Vagina (tissue), 2 donors: ENCODE data around the gene CSH2. TPM values are rescaled to one million over a fixed set of nuclear protein-coding genes. Genes with fewer than 3 reads are reported as not detected.

Experiments
- DNase-seq, 2 donors: peaks; one replicate each; pipeline ENCODE4 v3.0.0-alpha.2; 2017; ENCODE audit errors: extremely low spot score in 2 of 2
- H3K27ac ChIP-seq: fragments of 200-600 bp; sonication (generic); one replicate; pipeline ENCODE4 v1.5.1; 2019
- H3K27me3 ChIP-seq: fragments of 200-600 bp; sonication (generic); one replicate; pipeline ENCODE4 v1.5.1; 2019
- H3K36me3 ChIP-seq, 2 donors: fragments of 200-600 bp; sonication (generic); one replicate each; pipeline ENCODE4 v1.5.1; 2017 to 2019
- H3K4me1 ChIP-seq: fragments of 200-600 bp; sonication (generic); one replicate; pipeline ENCODE4 v1.5.1; 2019
- H3K4me3 ChIP-seq, 2 donors: fragments of 200-600 bp; sonication (generic); 1 replicate in 1 of 2; 2 replicates in 1 of 2; pipeline ENCODE4 v1.5.1; 2016 to 2019
- H3K9me3 ChIP-seq: fragments of 200-600 bp; sonication (generic); one replicate; pipeline ENCODE4 v1.5.1; 2019
- POLR2A ChIP-seq, 2 donors: fragments of 450-650 bp; IDR thresholded peaks; one replicate each; pipeline ENCODE4 v1.6.1; 2017; ENCODE audit warnings: antibody characterized with exemption in 2 of 2, mild to moderate bottlenecking in 2 of 2, moderate library complexity in 2 of 2
- POLR2AphosphoS5 ChIP-seq, 2 donors: sonication (generic); formaldehyde crosslinking; IDR thresholded peaks; one replicate each; pipeline ENCODE4 v1.9.0; 2017; ENCODE audit warnings: antibody characterized with exemption in 2 of 2, mild to moderate bottlenecking in 2 of 2, low read depth in 1 of 2; ENCODE audit not compliant: insufficient read depth in 1 of 2
- intact Hi-C: fragments of 100-400 bp; cut with DNase I; formaldehyde crosslinking; loops from one replicate; pipeline ENCODE4 v1.15.1; 2023
- total RNA-seq: library from RNA; depleted of rRNA; stranded (reverse); fragments of >200 nt; gene quantifications from one replicate; pipeline ENCODE4 v1.2.3, GENCODE V29; 2016
- TF ChIP-seq, protein P1 (sequence below), 3 experiments: fragments of 450-650 bp in 2 of 3; fragments of 200-600 bp in 1 of 3; sonication (generic) in 1 of 3; IDR thresholded peaks; one replicate each; pipeline ENCODE4 v1.5.1; 2017 to 2019; ENCODE audit warnings: antibody characterized with exemption in 3 of 3, mild to moderate bottlenecking in 2 of 3, moderate library complexity in 2 of 3

The CSH2 gene
- total RNA-seq, 1 donor from 2014 or later: not detected

DNA sequence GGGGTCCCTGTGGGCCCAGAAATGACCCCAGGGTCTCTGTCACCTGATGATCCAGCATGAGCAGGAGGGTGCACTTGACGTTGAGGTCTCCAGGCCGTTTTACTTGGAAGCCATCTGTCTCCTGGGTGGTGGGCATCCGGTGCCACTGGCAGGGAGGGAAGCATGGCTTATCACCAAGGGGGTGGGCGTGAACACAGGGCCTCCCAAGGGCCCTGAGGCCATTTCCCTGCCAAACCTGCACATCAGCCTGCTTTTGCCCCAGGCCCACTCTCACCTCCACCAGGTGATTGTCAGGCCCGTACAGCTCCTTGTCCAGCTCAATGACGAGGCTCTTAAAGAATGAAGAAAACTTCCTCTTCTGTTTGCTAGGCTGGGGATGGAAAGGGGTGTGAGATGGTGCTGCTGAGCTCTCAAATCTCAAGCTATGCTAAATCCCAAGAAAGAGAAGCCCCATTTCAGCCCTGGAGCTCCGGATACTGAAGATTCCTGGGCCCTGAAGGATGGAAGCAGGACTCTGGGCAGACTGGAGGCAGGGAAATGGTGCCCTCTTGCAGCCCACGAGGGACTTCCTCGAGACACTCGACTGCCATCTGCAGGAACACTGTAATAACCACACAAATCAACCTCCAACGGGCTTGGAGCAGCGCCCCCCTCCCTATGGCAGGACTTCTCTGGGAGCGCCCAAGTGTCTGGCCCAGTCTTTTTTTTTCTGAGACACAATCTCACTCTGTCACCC, 38.9 kb downstream of the CSH2 start:
- H3K27ac ChIP-seq: peak overlapping the region; percentile 24
- H3K27me3 ChIP-seq: no peaks in the 10 kb centered on the region
- peaks cover 0 to 79% of the 10 kb centered on the region in 2 donors for H3K36me3 ChIP-seq
- intact Hi-C loops: no loop called here
- peaks cover 43% of the 10 kb centered on the region for H3K4me1 ChIP-seq
- DNase-seq: no peak
- no peak for TF ChIP-seq POLR2A (IDR thresholded peaks at IDR 0.05)
- TF ChIP-seq, protein P1, sequence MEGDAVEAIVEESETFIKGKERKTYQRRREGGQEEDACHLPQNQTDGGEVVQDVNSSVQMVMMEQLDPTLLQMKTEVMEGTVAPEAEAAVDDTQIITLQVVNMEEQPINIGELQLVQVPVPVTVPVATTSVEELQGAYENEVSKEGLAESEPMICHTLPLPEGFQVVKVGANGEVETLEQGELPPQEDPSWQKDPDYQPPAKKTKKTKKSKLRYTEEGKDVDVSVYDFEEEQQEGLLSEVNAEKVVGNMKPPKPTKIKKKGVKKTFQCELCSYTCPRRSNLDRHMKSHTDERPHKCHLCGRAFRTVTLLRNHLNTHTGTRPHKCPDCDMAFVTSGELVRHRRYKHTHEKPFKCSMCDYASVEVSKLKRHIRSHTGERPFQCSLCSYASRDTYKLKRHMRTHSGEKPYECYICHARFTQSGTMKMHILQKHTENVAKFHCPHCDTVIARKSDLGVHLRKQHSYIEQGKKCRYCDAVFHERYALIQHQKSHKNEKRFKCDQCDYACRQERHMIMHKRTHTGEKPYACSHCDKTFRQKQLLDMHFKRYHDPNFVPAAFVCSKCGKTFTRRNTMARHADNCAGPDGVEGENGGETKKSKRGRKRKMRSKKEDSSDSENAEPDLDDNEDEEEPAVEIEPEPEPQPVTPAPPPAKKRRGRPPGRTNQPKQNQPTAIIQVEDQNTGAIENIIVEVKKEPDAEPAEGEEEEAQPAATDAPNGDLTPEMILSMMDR (IDR thresholded peaks at IDR 0.05): peak in 1 of 3 experiments; percentile 4
- TF ChIP-seq POLR2AphosphoS5 (IDR thresholded peaks at IDR 0.05; ENCODE audit: insufficient read depth in 1 of 2, low read depth in 1 of 2): no peak
- no peak overlapping the region for H3K4me3 ChIP-seq
- H3K9me3 ChIP-seq: no peaks in the 10 kb centered on the region

DNA sequence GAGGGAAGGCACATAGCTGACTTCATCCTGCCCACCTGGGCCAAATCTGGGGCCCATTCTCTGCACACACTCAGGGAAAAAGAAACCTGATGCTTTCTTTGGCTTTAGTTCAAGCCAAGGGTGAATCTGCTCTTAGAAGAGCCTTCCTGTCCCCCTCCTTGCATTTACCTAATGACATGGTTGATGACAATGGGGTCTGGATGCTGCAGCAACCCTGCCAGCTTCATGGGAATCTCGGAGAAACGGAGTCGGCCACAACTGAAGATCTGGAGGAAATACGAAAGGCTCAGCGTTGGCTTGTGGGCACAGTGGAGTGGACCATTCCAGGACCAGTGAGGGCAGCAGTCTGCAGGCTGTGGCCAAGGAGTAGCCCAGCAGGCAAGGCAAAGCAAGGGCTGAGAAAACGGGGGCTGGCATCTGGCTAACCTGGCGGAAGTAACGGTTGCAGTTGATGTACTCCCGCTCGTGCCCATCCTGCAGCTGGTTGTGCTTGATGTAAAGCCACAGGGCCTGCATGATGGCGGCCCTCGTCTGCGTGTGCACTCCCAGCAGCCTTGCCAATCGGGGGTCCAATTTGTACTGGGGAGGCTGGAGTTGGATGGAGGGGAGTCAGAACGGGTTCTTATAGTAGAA, 39.6 kb downstream of the CSH2 start:
- H3K4me3 ChIP-seq: no peak overlapping the region
- intact Hi-C loops: no loop called here
- no peak overlapping the region for H3K27ac ChIP-seq
- no peaks in the 10 kb centered on the region for H3K9me3 ChIP-seq
- TF ChIP-seq, protein P1 (IDR thresholded peaks at IDR 0.05): no peak
- no peak for TF ChIP-seq POLR2AphosphoS5 (IDR thresholded peaks at IDR 0.05; ENCODE audit: insufficient read depth in 1 of 2, low read depth in 1 of 2)
- TF ChIP-seq POLR2A (IDR thresholded peaks at IDR 0.05): no peak
- DNase-seq: no peak
- H3K36me3 ChIP-seq: peaks cover 0 to 83% of the 10 kb centered on the region in 2 donors
- peaks cover 43% of the 10 kb centered on the region for H3K4me1 ChIP-seq
- no peaks in the 10 kb centered on the region for H3K27me3 ChIP-seq

DNA sequence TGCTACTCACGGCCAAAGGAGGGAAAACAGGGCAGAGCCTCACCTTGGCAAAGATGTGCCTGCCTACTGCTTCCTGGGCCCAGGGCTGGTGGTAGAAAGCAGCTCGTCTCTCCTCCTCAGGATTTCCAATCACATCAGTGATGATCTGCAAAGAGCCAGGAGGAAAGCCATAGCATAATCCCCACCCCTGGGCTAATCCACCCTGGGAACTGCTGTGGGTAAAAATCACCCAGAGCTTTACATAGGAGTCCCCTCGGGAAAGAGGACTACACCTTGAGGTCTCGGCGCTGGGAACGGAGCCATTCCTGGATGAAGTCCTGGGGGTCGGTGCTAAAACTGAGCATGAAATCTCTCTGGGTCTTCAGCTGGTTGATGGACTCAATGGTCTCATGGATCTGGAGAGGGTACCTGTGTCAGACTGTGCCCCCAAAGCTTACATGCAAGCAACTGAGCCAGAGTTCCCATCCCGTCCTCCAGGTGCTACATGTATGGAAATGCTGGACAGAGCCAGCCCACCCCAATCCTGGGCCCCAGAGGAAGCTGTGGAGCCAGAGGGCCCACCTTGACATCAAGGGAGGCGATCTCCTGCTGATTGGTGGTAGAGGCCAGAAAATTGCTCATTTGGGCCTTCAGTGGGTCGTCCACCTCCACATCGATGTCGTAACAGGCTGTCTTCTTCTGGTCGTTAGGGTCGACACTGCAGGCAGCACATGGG, 40.3 kb downstream of the CSH2 start:
- peaks cover 45% of the 10 kb centered on the region for H3K4me1 ChIP-seq
- H3K27me3 ChIP-seq: no peaks in the 10 kb centered on the region
- H3K9me3 ChIP-seq: no peaks in the 10 kb centered on the region
- TF ChIP-seq POLR2A (IDR thresholded peaks at IDR 0.05): no peak
- TF ChIP-seq POLR2AphosphoS5 (IDR thresholded peaks at IDR 0.05; ENCODE audit: insufficient read depth in 1 of 2, low read depth in 1 of 2): no peak
- TF ChIP-seq, protein P1 (IDR thresholded peaks at IDR 0.05): no peak
- DNase-seq: no peak
- no peak overlapping the region for H3K4me3 ChIP-seq
- H3K36me3 ChIP-seq: peaks cover 0 to 83% of the 10 kb centered on the region in 2 donors
- intact Hi-C loops: no loop called here
- H3K27ac ChIP-seq: no peak overlapping the region

DNA sequence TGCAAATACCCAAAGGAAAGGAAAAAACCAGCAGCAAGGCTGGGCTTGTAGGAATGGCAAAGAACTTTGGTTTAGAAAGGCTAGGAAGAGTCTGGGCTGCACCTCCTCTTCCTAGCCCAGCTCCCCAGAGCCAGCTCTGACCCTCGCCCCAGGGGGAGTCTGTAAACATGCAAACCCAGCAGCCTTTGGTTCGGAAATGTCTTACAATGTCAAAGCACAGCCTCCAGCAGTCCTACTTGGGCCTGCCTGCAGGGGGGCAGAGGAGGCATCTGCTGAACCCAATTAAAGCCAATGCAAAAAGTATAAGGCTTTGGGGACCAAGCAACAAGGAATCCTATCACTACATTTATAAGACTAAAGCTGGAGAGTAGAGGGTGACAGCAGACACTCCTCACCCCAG, 41.0 kb downstream of the CSH2 start:
- no peak overlapping the region for H3K27ac ChIP-seq
- DNase-seq: no peak
- no peaks in the 10 kb centered on the region for H3K9me3 ChIP-seq
- H3K4me3 ChIP-seq: no peak overlapping the region
- no peak for TF ChIP-seq POLR2AphosphoS5 (IDR thresholded peaks at IDR 0.05; ENCODE audit: insufficient read depth in 1 of 2, low read depth in 1 of 2)
- TF ChIP-seq POLR2A (IDR thresholded peaks at IDR 0.05): no peak
- TF ChIP-seq, protein P1 (IDR thresholded peaks at IDR 0.05): no peak
- peaks cover 43% of the 10 kb centered on the region for H3K4me1 ChIP-seq
- peaks cover 0 to 83% of the 10 kb centered on the region in 2 donors for H3K36me3 ChIP-seq
- intact Hi-C loops: no loop called here
- H3K27me3 ChIP-seq: no peaks in the 10 kb centered on the region
